ENCODE results near the gene ABL1.

ABL1 gene

DNA sequence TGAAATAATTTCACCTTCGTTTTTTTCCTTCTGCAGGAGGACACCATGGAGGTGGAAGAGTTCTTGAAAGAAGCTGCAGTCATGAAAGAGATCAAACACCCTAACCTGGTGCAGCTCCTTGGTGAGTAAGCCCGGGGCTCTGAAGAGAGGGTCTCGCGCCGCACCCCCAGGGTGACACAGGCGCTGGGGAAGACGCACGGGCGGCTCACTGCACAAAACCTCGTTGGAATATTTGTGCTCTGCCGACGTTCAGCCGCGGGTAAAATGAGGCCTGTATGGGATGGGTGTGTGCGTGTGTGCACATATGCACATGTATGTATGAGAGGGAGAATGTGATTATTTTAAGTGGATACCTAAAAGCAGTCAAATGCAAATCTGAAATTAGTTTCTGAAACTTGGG is 37.0 kb downstream of the ABL1 start:
- H3K9me2 ChIP-seq (replicated peaks; ENCODE audit: insufficient read depth, low read length), result no peaks in the 10 kb centered on the region
- TF ChIP-seq, protein P1, sequence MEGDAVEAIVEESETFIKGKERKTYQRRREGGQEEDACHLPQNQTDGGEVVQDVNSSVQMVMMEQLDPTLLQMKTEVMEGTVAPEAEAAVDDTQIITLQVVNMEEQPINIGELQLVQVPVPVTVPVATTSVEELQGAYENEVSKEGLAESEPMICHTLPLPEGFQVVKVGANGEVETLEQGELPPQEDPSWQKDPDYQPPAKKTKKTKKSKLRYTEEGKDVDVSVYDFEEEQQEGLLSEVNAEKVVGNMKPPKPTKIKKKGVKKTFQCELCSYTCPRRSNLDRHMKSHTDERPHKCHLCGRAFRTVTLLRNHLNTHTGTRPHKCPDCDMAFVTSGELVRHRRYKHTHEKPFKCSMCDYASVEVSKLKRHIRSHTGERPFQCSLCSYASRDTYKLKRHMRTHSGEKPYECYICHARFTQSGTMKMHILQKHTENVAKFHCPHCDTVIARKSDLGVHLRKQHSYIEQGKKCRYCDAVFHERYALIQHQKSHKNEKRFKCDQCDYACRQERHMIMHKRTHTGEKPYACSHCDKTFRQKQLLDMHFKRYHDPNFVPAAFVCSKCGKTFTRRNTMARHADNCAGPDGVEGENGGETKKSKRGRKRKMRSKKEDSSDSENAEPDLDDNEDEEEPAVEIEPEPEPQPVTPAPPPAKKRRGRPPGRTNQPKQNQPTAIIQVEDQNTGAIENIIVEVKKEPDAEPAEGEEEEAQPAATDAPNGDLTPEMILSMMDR (IDR thresholded peaks at IDR 0.05; ENCODE audit: insufficient read depth, low read length, poor library complexity, severe bottlenecking), result no peak
- no peak for TF ChIP-seq EZH2phosphoT487 (conservative IDR thresholded peaks at IDR 0.05; ENCODE audit: low read length)
- no peak overlapping the region for H3K4me2 ChIP-seq (ENCODE audit: low read depth, low read length, poor library complexity, severe bottlenecking)
- no peak overlapping the region for H3K4me3 ChIP-seq (ENCODE audit: insufficient read depth, low read length, poor library complexity, severe bottlenecking)
- H3K27ac ChIP-seq (ENCODE audit: low read depth, low read length), result no peak overlapping the region
- H4K20me1 ChIP-seq (ENCODE audit: low read depth, low read length), result no peaks in the 10 kb centered on the region
- H3K9ac ChIP-seq (ENCODE audit: low read length), result no peak overlapping the region
- no peaks in the 10 kb centered on the region for H3K27me3 ChIP-seq (ENCODE audit: low read length)
- H3K9me3 ChIP-seq (ENCODE audit: insufficient read depth, low read length), result no peaks in the 10 kb centered on the region
- H3F3A ChIP-seq (ENCODE audit: insufficient read depth), result no peaks in the 10 kb centered on the region
- no peaks in the 10 kb centered on the region for H3K79me2 ChIP-seq (ENCODE audit: insufficient read depth, low read length)
- H2AFZ ChIP-seq (ENCODE audit: low read depth, low read length, severe bottlenecking), result no peak overlapping the region
- no peaks in the 10 kb centered on the region for H3K36me3 ChIP-seq (ENCODE audit: low read length)

GRCh38 chr9:130872508-130872907 is 37.5 kb downstream of the ABL1 start:
- Histone ChIP-seq H4K20me1 (ENCODE audit: low read depth, low read length) (no peaks in the 10 kb centered on the region), H3K4me2 (ENCODE audit: low read depth, low read length, poor library complexity, severe bottlenecking) (no peak overlapping the region), H3K9me2 (replicated peaks; ENCODE audit: insufficient read depth, low read length) (no peaks in the 10 kb centered on the region), H2AFZ (ENCODE audit: low read depth, low read length, severe bottlenecking) (no peak overlapping the region), H3F3A (ENCODE audit: insufficient read depth) (no peaks in the 10 kb centered on the region), H3K27me3 (ENCODE audit: low read length) (no peaks in the 10 kb centered on the region), H3K27ac (ENCODE audit: low read depth, low read length) (no peak overlapping the region), H3K79me2 (ENCODE audit: insufficient read depth, low read length) (no peaks in the 10 kb centered on the region), H3K9me3 (ENCODE audit: insufficient read depth, low read length) (no peaks in the 10 kb centered on the region), H3K4me3 (ENCODE audit: insufficient read depth, low read length, poor library complexity, severe bottlenecking) (no peak overlapping the region), H3K9ac (ENCODE audit: low read length) (no peak overlapping the region), H3K36me3 (ENCODE audit: low read length) (no peaks in the 10 kb centered on the region)
- TF ChIP-seq, protein P1 (IDR thresholded peaks at IDR 0.05; ENCODE audit: insufficient read depth, low read length, poor library complexity, severe bottlenecking), result no peak
- no peak for TF ChIP-seq EZH2phosphoT487 (conservative IDR thresholded peaks at IDR 0.05; ENCODE audit: low read length)

GRCh38 chr9:130872912-130873503 is 38.0 kb downstream of the ABL1 start:
- H3K4me3 ChIP-seq (ENCODE audit: insufficient read depth, low read length, poor library complexity, severe bottlenecking), result no peak overlapping the region
- no peaks in the 10 kb centered on the region for H3F3A ChIP-seq (ENCODE audit: insufficient read depth)
- no peaks in the 10 kb centered on the region for H3K27me3 ChIP-seq (ENCODE audit: low read length)
- no peaks in the 10 kb centered on the region for H3K79me2 ChIP-seq (ENCODE audit: insufficient read depth, low read length)
- no peaks in the 10 kb centered on the region for H3K9me3 ChIP-seq (ENCODE audit: insufficient read depth, low read length)
- H3K4me2 ChIP-seq (ENCODE audit: low read depth, low read length, poor library complexity, severe bottlenecking), result no peak overlapping the region
- H3K9ac ChIP-seq (ENCODE audit: low read length), result no peak overlapping the region
- H2AFZ ChIP-seq (ENCODE audit: low read depth, low read length, severe bottlenecking), result no peak overlapping the region
- no peaks in the 10 kb centered on the region for H3K9me2 ChIP-seq (replicated peaks; ENCODE audit: insufficient read depth, low read length)
- H4K20me1 ChIP-seq (ENCODE audit: low read depth, low read length), result no peaks in the 10 kb centered on the region
- H3K36me3 ChIP-seq (ENCODE audit: low read length), result no peaks in the 10 kb centered on the region
- no peak overlapping the region for H3K27ac ChIP-seq (ENCODE audit: low read depth, low read length)
- TF ChIP-seq EZH2phosphoT487 (conservative IDR thresholded peaks at IDR 0.05; ENCODE audit: low read length), result no peak
- TF ChIP-seq, protein P1 (IDR thresholded peaks at IDR 0.05; ENCODE audit: insufficient read depth, low read length, poor library complexity, severe bottlenecking), result no peak

Measured in SU-DHL-6 (cell line).